Measurements from ENCODE around the gene ROGDI. TPM values are rescaled to one million over a fixed set of nuclear protein-coding genes. Genes with fewer than 3 reads are reported as not detected.
"Not testable (repeated sequence)": the region's sequence is repeated elsewhere in the genome, so short reads cannot be mapped to it uniquely, and the experiment has no call there.

Gene ROGDI
- total and polyA plus RNA-seq, 9 donors = 8.5 to 17.0 (median 14.7) TPM

DNA sequence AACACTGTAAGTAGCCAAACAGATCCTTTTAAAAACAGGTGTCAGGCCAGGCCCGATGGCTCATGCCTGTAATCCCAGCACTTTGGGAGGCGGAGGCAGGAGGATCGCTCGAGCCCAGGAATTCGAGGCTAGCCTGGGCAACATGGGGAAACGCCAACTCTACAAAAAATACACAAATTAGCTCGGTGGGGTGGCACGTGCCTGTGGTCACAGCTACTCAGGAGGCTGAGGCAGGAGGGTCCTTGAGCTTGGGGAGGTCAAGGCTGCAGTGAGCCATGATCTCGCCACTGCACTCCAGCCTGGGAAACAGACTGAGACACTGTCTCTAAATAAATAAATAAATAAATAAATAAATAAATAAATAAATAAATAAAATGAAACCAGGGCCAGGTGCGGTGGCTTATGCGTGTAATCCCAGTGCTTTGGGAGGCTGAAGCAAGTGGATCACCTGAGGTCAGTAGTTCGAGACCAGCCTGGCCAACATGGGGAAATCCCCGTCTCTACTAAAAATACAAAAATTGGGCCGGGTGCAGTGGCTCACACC, 17.9 kb downstream of the ROGDI start:
- H3K27me3 ChIP-seq (ENCODE audit: control insufficient read depth, insufficient read depth, low read length); H3K9me3 ChIP-seq (replicated peaks; ENCODE audit: control insufficient read depth, low read depth, low read length); H3K27ac ChIP-seq (ENCODE audit: low read length); DNase-seq; H3K4me1 ChIP-seq (ENCODE audit: control insufficient read depth, insufficient read depth, low read length); H3K36me3 ChIP-seq (ENCODE audit: control insufficient read depth, insufficient read depth, low read length); H3K4me3 ChIP-seq (ENCODE audit: low read length): not testable (repeated sequence)
- WGBS (ENCODE audit: insufficient coverage) = 92% methylated on average over 6 of the region's 14 CpGs

DNA sequence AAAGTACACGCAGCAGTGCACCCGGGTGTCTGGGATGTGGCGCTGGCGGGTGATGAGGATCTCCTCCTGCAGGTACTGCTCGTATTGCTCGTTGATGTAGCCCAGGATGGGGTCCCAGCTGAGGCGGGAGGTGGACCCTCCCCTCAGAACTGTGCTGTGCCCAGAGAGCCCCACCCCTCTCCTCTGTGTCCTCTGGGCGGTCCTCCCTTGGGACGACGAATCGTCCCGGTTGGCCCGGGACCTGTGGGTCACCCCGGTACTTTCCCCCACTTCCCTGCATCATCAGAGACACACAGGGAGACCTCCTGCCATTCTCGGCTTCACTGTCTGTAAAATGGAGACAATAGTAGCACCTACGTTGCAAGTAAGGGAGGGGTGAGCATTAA, 18.5 kb downstream of the ROGDI start:
- 66% methylated on average over 10 of the region's 16 CpGs for WGBS (ENCODE audit: insufficient coverage)
- Histone ChIP-seq H3K4me3 (ENCODE audit: low read length) (no peak overlapping the region), H3K27ac (ENCODE audit: low read length) (no peak overlapping the region), H3K9me3 (replicated peaks; ENCODE audit: control insufficient read depth, low read depth, low read length) (no peaks in the 10 kb centered on the region), H3K4me1 (ENCODE audit: control insufficient read depth, insufficient read depth, low read length) (no peaks in the 10 kb centered on the region), H3K36me3 (ENCODE audit: control insufficient read depth, insufficient read depth, low read length) (no peaks in the 10 kb centered on the region), H3K27me3 (ENCODE audit: control insufficient read depth, insufficient read depth, low read length) (no peaks in the 10 kb centered on the region)
- no peak for DNase-seq

DNA sequence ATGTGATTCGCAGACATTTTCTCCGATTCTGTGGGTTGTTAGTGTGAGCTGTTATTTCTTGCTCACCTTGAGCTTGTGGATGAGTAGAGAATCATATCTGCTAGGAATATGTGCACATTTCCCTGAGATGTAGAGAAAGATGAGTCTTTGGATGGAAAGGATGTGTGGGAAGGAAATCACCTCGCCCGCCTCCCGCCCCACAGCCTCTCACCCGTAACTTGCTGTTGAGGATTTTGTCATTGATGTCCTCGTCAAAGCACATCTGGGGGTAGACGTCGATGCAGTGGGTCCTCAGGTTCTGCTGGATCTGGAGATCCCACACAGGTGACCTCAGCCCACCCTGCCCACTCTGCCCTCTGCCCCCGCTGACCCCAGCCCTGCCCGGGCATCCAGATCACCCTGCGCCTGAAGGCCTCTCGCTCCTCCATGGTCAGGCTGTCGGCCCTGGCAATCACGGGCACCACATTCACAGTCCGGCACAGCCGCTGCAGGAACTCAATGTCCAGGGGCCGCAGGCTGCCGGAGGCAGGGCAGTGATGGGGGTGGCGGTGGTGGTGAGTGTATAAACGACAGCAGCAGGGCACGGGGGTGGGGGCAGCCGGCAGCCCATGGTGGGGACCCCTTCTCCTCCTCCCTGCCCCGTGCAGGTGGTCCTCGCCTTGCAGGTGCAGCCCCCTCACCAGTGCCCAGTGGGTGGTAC, 19.0 kb downstream of the ROGDI start:
- Histone ChIP-seq H3K9me3 (replicated peaks; ENCODE audit: control insufficient read depth, low read depth, low read length) (no peaks in the 10 kb centered on the region), H3K4me1 (ENCODE audit: control insufficient read depth, insufficient read depth, low read length) (no peaks in the 10 kb centered on the region), H3K27ac (ENCODE audit: low read length) (no peak overlapping the region), H3K27me3 (ENCODE audit: control insufficient read depth, insufficient read depth, low read length) (no peaks in the 10 kb centered on the region), H3K4me3 (ENCODE audit: low read length) (no peak overlapping the region), H3K36me3 (ENCODE audit: control insufficient read depth, insufficient read depth, low read length) (no peaks in the 10 kb centered on the region)
- 85% methylated on average over 19 of the region's 25 CpGs for whole genome bisulfite sequencing (ENCODE audit: insufficient coverage)
- DNase-seq = no peak

DNA sequence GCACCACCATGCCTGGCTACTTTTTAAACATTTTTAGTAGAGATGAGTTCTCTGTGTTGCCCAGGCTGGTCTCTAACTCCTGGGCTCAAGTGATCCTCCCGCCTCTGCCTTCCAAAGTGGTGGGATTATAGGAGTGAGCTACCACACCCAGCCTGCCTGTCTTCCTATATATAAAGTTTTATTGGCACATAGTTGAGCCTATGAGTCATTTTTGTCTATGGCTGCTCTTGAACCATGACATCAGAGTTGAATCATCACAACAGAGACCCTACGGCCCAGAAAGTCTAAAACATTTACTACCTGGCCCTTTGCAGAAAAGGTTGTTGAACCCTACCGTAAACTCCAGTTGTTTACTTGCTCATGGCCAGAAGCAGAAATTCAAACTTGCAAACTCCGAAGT, 22.2 kb downstream of the ROGDI start:
- Histone ChIP-seq H3K9me3 (replicated peaks; ENCODE audit: control insufficient read depth, low read depth, low read length) (no peaks in the 10 kb centered on the region), H3K4me1 (ENCODE audit: control insufficient read depth, insufficient read depth, low read length) (no peaks in the 10 kb centered on the region), H3K27ac (ENCODE audit: low read length) (no peak overlapping the region), H3K4me3 (ENCODE audit: low read length) (no peak overlapping the region), H3K27me3 (ENCODE audit: control insufficient read depth, insufficient read depth, low read length) (no peaks in the 10 kb centered on the region), H3K36me3 (ENCODE audit: control insufficient read depth, insufficient read depth, low read length) (no peaks in the 10 kb centered on the region)
- DNase-seq = no peak
- WGBS (ENCODE audit: insufficient coverage) = 86% methylated on average over 2 of the region's 4 CpGs

DNA sequence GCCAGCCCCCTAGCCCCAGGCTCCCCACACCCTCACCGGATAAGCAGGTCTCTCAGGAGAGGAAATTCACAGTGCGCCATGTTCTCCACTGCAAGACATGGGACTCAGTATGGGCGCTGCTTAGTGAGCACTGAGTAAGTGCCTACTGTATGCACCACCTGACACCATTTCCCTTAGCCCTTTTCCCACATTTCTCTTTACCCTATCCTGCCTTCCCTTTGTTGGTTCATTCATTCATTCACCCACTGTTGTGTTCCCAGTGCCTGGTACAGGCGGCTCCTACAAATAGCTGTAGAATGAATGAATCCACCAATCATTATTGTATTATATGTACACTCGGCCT, 24.4 kb downstream of the ROGDI start:
- H3K27ac ChIP-seq (ENCODE audit: low read length) = no peak overlapping the region
- H3K27me3 ChIP-seq (ENCODE audit: control insufficient read depth, insufficient read depth, low read length) = no peaks in the 10 kb centered on the region
- no peaks in the 10 kb centered on the region for H3K36me3 ChIP-seq (ENCODE audit: control insufficient read depth, insufficient read depth, low read length)
- 79% methylated on average over 3 of the region's 5 CpGs for WGBS (ENCODE audit: insufficient coverage)
- no peak overlapping the region for H3K4me3 ChIP-seq (ENCODE audit: low read length)
- no peaks in the 10 kb centered on the region for H3K9me3 ChIP-seq (replicated peaks; ENCODE audit: control insufficient read depth, low read depth, low read length)
- no peaks in the 10 kb centered on the region for H3K4me1 ChIP-seq (ENCODE audit: control insufficient read depth, insufficient read depth, low read length)
- DNase-seq = no peak

DNA sequence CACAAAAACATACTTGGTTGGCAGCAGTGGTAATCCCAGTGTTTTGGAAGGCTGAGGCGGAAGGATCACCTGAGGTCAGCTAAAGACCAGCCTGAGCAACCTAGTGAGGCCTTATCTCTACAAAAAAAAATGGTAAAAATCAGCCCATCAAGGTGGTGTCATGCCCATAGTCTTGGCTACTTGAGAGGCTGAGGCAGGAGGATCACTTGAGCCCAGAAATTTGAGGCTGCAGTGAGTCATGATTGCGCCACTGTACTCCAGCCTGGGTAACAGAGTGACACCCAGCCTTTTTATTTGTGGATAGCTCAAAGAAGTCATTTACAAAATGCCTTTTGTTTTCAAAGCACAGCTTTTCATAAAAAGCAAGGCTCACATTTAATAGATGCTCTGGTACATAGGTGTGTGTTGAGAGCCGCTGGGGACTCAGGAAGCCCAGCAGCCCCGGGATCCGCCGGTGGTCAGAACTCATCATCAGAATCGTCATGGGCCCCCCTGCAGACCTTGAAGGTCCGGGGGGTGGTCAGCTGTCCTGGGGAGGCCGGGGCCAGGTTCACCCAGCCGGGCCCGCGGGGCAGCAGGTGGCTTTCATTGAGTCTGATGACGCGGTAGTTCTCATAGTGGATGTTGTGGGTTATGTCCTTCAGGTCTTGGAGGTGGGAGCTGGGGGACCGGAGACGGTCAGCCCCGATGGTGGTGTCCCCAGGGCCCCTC, 24.9 kb downstream of the ROGDI start:
- WGBS (ENCODE audit: insufficient coverage) = 87% methylated on average over 12 of the region's 17 CpGs
- Histone ChIP-seq H3K27me3 (ENCODE audit: control insufficient read depth, insufficient read depth, low read length) (no peaks in the 10 kb centered on the region), H3K9me3 (replicated peaks; ENCODE audit: control insufficient read depth, low read depth, low read length) (no peaks in the 10 kb centered on the region), H3K4me1 (ENCODE audit: control insufficient read depth, insufficient read depth, low read length) (no peaks in the 10 kb centered on the region), H3K36me3 (ENCODE audit: control insufficient read depth, insufficient read depth, low read length) (no peaks in the 10 kb centered on the region), H3K4me3 (ENCODE audit: low read length) (no peak overlapping the region), H3K27ac (ENCODE audit: low read length) (no peak overlapping the region)
- DNase-seq = no peak

DNA sequence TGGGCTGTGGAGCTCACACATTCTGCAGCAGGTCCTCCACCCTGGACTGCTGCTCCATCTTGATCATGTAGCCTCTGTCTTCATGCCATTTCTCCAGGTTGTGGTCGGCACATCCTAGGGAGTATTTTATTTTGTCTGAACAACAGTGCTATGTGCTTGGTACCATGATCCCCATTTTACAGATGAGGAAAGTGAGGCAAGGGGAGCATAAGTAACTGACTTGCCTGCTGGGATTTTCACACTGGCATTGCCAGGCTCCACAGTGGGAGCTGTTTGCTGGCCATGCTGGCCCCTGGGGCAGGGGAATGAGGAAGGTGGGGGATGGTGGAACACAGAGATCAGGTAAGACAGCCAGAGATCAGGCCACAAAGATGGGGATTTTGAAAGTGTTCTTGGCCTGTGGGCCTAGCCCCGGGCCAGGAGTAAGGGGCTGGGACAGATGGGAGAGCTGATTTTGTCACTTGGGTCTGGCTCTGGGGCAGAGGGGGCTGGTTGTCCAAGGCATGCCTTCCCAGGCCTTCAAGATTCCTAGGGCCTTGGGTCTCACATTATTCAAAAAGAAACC, 26.2 kb downstream of the ROGDI start:
- Histone ChIP-seq H3K9me3 (replicated peaks; ENCODE audit: control insufficient read depth, low read depth, low read length) (no peaks in the 10 kb centered on the region), H3K27ac (ENCODE audit: low read length) (no peak overlapping the region), H3K4me1 (ENCODE audit: control insufficient read depth, insufficient read depth, low read length) (no peaks in the 10 kb centered on the region), H3K36me3 (ENCODE audit: control insufficient read depth, insufficient read depth, low read length) (no peaks in the 10 kb centered on the region), H3K27me3 (ENCODE audit: control insufficient read depth, insufficient read depth, low read length) (no peaks in the 10 kb centered on the region), H3K4me3 (ENCODE audit: low read length) (no peak overlapping the region)
- DNase-seq = no peak
- WGBS (ENCODE audit: insufficient coverage) = 90% methylated on average over 2 of the region's 2 CpGs

DNA sequence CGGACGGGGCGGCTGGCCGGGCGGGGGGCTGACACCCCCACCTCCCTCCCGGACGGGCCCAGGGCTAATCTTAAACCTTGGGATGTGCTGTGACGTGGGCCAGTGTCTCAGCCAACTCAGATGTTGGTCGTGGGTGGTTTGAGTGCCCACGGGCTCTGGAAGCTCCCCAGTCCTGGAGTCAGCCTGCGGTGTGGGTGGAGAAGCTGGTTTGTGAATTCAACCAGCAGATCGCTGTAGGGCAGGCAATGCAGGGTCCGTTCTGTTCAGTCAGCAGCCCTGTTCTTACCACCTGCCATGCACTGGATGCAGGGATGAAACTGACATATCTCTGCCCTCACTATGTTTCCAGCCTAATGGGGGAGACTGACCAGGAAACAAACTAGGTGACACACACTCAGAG, 27.4 kb downstream of the ROGDI start:
- no peaks in the 10 kb centered on the region for H3K27me3 ChIP-seq (ENCODE audit: control insufficient read depth, insufficient read depth, low read length)
- no peaks in the 10 kb centered on the region for H3K4me1 ChIP-seq (ENCODE audit: control insufficient read depth, insufficient read depth, low read length)
- H3K9me3 ChIP-seq (replicated peaks; ENCODE audit: control insufficient read depth, low read depth, low read length) = no peaks in the 10 kb centered on the region
- no peak for DNase-seq
- H3K36me3 ChIP-seq (ENCODE audit: control insufficient read depth, insufficient read depth, low read length) = no peaks in the 10 kb centered on the region
- no peak overlapping the region for H3K27ac ChIP-seq (ENCODE audit: low read length)
- 81% methylated on average over 6 of the region's 13 CpGs for WGBS (ENCODE audit: insufficient coverage)
- H3K4me3 ChIP-seq (ENCODE audit: low read length) = no peak overlapping the region

DNA sequence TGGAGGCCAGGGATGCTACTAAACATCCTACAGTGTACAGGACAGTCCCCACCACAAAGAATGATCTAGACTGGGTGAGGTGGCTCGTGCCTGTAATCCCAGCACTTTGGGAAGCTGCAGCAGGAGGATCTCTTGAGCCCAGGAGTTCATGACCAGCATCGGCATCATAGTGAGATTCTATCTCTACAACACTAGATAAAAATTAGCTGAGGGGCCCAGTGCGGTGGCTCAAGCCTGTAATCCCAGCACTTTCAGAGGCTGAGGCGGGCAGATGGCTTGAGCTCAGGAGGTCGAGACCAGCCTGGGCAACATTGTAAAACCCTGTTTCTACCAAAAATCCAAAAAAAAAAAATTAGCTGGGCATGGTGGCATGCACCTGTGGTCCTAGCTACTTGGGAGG, 30.1 kb downstream of the ROGDI start:
- H3K4me1 ChIP-seq (ENCODE audit: control insufficient read depth, insufficient read depth, low read length) = peaks cover 16% of the 10 kb centered on the region
- no peak overlapping the region for H3K4me3 ChIP-seq (ENCODE audit: low read length)
- H3K36me3 ChIP-seq (ENCODE audit: control insufficient read depth, insufficient read depth, low read length) = no peaks in the 10 kb centered on the region
- H3K27ac ChIP-seq (ENCODE audit: low read length) = no peak overlapping the region
- H3K9me3 ChIP-seq (replicated peaks; ENCODE audit: control insufficient read depth, low read depth, low read length) = no peaks in the 10 kb centered on the region
- no peaks in the 10 kb centered on the region for H3K27me3 ChIP-seq (ENCODE audit: control insufficient read depth, insufficient read depth, low read length)
- WGBS (ENCODE audit: insufficient coverage) = 88% methylated on average over 3 of the region's 5 CpGs
- no peak for DNase-seq

DNA sequence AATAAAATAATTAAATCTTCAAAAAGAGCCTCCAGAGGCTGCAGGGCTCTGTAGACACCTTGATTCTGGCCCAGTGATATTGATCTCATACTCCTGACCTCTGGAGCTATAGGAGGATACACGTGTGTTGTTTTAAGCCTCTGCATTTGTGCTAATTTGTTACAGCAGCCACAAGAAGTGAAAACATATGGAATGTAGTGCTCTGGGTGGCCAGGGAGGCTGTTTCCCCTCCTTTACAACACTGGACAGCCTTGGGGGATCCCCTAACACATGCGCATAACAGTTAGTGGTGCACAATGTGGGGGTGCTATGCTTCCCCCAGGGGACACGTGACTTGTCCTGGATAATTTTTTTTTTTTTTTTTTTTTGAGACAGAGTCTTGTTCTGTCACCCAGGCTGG, 30.8 kb downstream of the ROGDI start:
- Histone ChIP-seq H3K36me3 (ENCODE audit: control insufficient read depth, insufficient read depth, low read length) (no peaks in the 10 kb centered on the region), H3K4me1 (ENCODE audit: control insufficient read depth, insufficient read depth, low read length) (peaks cover 17% of the 10 kb centered on the region), H3K4me3 (ENCODE audit: low read length) (no peak overlapping the region), H3K27me3 (ENCODE audit: control insufficient read depth, insufficient read depth, low read length) (no peaks in the 10 kb centered on the region), H3K9me3 (replicated peaks; ENCODE audit: control insufficient read depth, low read depth, low read length) (no peaks in the 10 kb centered on the region), H3K27ac (ENCODE audit: low read length) (no peak overlapping the region)
- no CpG with 5 or more reads among the region's 3 CpGs for WGBS (ENCODE audit: insufficient coverage)
- DNase-seq = no peak
